ENCODE measurements around the gene FMO5.

FMO5 gene

GRCh38 chr1:147264158-147264768, 39.1 kb upstream of the FMO5 start:
- H3K4me3 ChIP-seq (ENCODE audit: low read length): no peak overlapping the region
- peak; percentile 79 for DNase-seq (ENCODE audit: low read depth)
- TF ChIP-seq CTCF (IDR thresholded peaks at IDR 0.05; ENCODE audit: insufficient read depth, low read depth, low read length, missing control alignments): no peak

- TF ChIP-seq CTCF (IDR thresholded peaks at IDR 0.05; ENCODE audit: insufficient read depth, low read depth, low read length, missing control alignments): no peak
- DNase-seq (ENCODE audit: low read depth): no peak
- H3K4me3 ChIP-seq (ENCODE audit: low read length): no peak overlapping the region
Observed at GRCh38 chr1:147260956-147261355, 35.8 kb upstream of the FMO5 start.

GRCh38 chr1:147252540-147252939, 27.4 kb upstream of the FMO5 start:
- no peak for DNase-seq (ENCODE audit: low read depth)
- H3K4me3 ChIP-seq (ENCODE audit: low read length): no peak overlapping the region
- TF ChIP-seq CTCF (IDR thresholded peaks at IDR 0.05; ENCODE audit: insufficient read depth, low read depth, low read length, missing control alignments): no peak

- DNase-seq (ENCODE audit: low read depth): no peak
- TF ChIP-seq CTCF (IDR thresholded peaks at IDR 0.05; ENCODE audit: insufficient read depth, low read depth, low read length, missing control alignments): no peak
- no peak overlapping the region for H3K4me3 ChIP-seq (ENCODE audit: low read length)
Observed at GRCh38 chr1:147247656-147248238, 22.6 kb upstream of the FMO5 start.

- no peak for TF ChIP-seq CTCF (IDR thresholded peaks at IDR 0.05; ENCODE audit: insufficient read depth, low read depth, low read length, missing control alignments)
- no peak for DNase-seq (ENCODE audit: low read depth)
- no peak overlapping the region for H3K4me3 ChIP-seq (ENCODE audit: low read length)
Observed at GRCh38 chr1:147246910-147247655, 21.9 kb upstream of the FMO5 start.

GRCh38 chr1:147246044-147246690, 21.0 kb upstream of the FMO5 start:
- no peak for TF ChIP-seq CTCF (IDR thresholded peaks at IDR 0.05; ENCODE audit: insufficient read depth, low read depth, low read length, missing control alignments)
- H3K4me3 ChIP-seq (ENCODE audit: low read length): no peak overlapping the region
- no peak for DNase-seq (ENCODE audit: low read depth)
